ENCODE measurements around the gene MSRB3.
"Not testable (repeated sequence)": the region's sequence is repeated elsewhere in the genome, so short reads cannot be mapped to it uniquely, and the experiment has no call there.

MSRB3 gene

GRCh38 chr12:65444996-65445395, 166.5 kb downstream of the MSRB3 start:
- in situ Hi-C loops (cut with MboI; ENCODE audit: low sequenced_read_pairs), result no loop called here

- in situ Hi-C loops (cut with MboI; ENCODE audit: low sequenced_read_pairs), result no loop called here
Measured at GRCh38 chr12:65446901-65447300, 168.4 kb downstream of the MSRB3 start.

- in situ Hi-C loops (cut with MboI; ENCODE audit: low sequenced_read_pairs), result no loop called here
Measured at GRCh38 chr12:65449400-65449799, 170.9 kb downstream of the MSRB3 start.

- in situ Hi-C loops (cut with MboI; ENCODE audit: low sequenced_read_pairs), result no loop called here
Measured at GRCh38 chr12:65450625-65451024, 172.1 kb downstream of the MSRB3 start.

GRCh38 chr12:65454115-65454787, 175.8 kb downstream of the MSRB3 start:
- in situ Hi-C loops (cut with MboI; ENCODE audit: low sequenced_read_pairs), result no loop called here

DNA sequence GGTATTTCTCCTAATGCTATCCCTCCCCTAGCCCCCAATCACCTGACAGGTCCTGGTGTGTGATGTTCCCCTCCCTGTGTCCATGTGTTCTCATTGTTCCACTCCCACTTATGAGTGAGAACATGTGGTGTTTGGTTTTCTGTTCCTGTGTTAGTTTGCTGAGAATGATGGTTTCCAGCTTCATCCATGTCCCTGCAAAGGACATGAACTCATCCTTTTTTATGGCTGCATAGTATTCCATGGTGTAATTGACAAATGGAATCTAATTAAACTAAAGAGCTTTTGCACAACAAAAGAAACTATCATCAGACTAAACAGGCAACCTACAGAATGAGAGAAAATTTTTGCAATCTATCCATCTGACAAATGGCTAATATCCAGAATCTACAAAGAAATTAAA, 178.9 kb downstream of the MSRB3 start:
- in situ Hi-C loops (cut with MboI; ENCODE audit: low sequenced_read_pairs), result not testable (repeated sequence)

DNA sequence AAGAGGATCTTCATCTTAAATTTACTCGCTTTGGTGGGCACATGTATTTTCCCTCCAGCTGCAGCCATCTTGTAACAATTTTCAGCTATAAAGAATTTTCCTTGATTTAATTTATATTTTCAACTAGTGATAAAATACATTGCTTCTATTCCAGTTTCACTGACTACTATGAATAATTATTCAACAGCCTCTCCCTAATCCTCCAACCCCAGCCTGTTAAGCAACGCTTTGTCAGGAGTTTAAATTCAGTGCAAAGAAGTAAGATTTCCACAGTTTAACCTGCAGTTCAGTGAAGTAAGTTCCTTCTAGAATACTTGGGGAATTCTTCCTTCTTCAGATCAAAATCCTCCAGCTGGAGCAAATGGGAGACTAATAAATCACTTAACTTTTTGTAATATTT, 180.2 kb downstream of the MSRB3 start:
- in situ Hi-C loops (cut with MboI; ENCODE audit: low sequenced_read_pairs), result no loop called here

DNA sequence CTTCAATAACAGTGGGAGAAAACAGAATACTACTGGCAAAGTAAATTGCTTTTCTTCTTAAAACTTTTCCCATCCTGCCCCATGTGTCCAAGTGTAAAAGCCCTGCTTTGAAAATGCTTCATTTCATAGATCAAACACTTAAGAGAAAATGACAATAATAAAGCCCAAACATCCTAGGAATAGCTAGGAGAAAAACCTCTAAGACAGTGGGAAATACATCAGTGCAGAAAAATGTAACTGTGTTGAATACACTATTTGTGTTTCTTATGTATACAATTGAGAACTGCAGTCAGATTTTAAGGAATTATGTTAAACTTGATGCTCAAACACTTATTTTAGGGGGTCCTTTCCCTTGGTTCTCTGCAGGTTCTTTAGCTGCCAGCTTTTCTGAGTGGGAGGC, 181.1 kb downstream of the MSRB3 start:
- in situ Hi-C loops (cut with MboI; ENCODE audit: low sequenced_read_pairs), result no loop called here

- in situ Hi-C loops (cut with MboI; ENCODE audit: low sequenced_read_pairs), result no loop called here
Measured at GRCh38 chr12:65460063-65460462, 181.6 kb downstream of the MSRB3 start.

DNA sequence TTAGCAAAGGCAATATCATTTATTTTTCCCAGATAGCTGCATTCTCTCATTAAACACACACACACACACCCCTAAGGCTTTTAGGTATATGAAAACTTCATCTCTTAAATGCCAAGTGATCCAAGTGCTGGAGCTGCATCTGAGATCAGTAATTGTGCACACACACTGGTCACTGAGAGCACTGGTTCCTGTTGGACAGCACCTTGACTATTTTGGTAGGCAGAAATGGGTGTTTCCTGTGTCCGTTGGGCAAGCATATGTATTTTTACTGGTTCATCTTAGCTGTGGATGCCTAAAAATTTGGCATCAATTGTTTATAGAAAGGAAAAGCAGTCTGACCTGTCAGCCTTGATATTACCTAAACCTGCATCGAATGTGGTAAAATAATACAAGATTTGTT, 182.5 kb downstream of the MSRB3 start:
- in situ Hi-C loops (cut with MboI; ENCODE audit: low sequenced_read_pairs), result no loop called here

DNA sequence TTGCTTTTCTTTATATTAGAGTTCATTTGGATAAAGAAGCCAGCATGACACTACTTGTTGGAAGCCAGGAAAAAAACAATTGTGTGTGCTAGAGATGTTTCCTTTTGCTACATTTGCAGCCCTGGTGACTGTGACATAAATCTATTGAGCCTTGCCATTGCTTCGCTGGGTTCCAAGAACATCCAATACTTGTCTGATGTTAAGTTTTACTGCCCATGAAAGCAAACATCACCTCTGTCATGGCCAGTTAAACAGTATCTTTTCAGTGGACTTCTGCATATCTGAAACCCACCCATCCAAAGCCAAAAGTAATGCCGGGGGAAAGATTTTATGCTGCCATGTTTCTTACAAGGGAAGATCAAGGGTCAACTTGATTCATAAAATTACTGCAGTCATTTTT, 184.0 kb downstream of the MSRB3 start:
- in situ Hi-C loops (cut with MboI; ENCODE audit: low sequenced_read_pairs), result no loop called here

DNA sequence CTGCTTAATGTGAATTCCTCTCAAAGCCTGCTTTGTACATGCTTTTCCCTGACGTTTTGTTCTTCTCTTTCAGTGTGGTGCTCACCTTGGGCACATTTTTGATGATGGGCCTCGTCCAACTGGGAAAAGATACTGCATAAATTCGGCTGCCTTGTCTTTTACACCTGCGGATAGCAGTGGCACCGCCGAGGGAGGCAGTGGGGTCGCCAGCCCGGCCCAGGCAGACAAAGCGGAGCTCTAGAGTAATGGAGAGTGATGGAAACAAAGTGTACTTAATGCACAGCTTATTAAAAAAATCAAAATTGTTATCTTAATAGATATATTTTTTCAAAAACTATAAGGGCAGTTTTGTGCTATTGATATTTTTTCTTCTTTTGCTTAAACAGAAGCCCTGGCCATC, 184.6 kb downstream of the MSRB3 start:
- in situ Hi-C loops (cut with MboI; ENCODE audit: low sequenced_read_pairs), result no loop called here

DNA sequence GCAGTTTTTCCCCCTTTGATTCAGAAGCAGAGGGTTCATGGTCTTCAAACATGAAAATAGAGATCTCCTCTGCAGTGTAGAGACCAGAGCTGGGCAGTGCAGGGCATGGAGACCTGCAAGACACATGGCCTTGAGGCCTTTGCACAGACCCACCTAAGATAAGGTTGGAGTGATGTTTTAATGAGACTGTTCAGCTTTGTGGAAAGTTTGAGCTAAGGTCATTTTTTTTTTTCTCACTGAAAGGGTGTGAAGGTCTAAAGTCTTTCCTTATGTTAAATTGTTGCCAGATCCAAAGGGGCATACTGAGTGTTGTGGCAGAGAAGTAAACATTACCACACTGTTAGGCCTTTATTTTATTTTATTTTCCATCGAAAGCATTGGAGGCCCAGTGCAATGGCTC, 185.1 kb downstream of the MSRB3 start:
- in situ Hi-C loops (cut with MboI; ENCODE audit: low sequenced_read_pairs), result no loop called here

GRCh38 chr12:65464930-65465329, 186.4 kb downstream of the MSRB3 start:
- in situ Hi-C loops (cut with MboI; ENCODE audit: low sequenced_read_pairs), result no loop called here

GRCh38 chr12:65465766-65466547, 187.5 kb downstream of the MSRB3 start:
- in situ Hi-C loops (cut with MboI; ENCODE audit: low sequenced_read_pairs), result no loop called here

DNA sequence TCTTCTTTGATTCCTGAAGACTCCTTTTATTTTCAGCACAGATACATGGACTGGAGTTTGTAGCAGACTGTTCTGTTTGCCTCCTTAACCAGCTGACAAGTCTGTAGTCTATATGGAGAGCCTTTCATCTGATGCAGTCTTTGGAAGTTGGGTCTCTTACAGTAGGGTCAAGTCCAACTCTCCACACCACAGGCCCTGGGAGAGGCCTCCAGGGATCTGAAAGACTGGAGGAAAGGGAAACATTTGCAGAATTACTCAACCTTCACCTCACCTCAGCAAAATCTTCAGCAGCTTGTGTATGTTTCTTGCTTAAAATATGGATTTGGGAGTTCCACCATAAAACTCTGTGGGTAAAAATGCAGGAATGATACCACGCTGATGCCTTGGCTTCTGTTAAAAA, 188.4 kb downstream of the MSRB3 start:
- in situ Hi-C loops (cut with MboI; ENCODE audit: low sequenced_read_pairs), result no loop called here

DNA sequence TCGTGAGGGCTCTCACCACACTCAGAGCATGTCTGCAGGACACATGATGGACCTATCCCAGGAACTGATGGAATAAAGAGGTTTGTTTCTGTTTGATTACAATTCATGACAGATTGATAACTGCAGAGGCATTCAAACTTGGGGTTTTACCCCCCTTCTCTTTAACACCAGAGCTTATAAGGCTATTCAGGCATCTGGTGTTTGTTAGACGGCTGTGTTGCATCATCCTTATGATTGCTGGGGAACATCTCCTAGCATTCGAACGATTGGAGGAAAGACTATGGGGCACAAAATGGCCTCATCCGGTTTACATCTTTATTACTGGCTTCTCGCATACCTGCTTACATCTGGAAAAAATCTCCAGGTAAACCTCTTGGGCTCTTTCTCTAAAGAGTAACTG, 191.8 kb downstream of the MSRB3 start:
- in situ Hi-C loops (cut with MboI; ENCODE audit: low sequenced_read_pairs), result no loop called here

DNA sequence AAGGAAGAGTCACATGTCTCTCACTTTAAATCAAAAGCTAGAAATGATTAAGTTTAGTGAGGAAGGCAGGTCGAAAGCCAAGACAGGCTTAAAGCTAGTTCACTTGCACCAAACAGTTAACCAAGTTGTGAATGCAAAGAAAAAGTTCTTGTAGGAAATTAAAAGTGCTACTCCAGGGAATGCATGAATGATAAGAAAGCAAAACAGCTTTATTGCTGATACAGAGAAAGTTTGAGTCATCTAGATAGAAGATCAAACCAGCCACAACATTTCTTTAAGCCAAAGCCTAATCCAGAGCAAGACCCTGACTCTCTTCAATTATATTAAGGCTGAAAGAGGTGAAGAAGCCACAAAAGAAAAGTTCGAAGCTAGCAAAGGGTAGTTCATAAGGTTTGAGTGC, 193.6 kb downstream of the MSRB3 start:
- in situ Hi-C loops (cut with MboI; ENCODE audit: low sequenced_read_pairs), result no loop called here

DNA sequence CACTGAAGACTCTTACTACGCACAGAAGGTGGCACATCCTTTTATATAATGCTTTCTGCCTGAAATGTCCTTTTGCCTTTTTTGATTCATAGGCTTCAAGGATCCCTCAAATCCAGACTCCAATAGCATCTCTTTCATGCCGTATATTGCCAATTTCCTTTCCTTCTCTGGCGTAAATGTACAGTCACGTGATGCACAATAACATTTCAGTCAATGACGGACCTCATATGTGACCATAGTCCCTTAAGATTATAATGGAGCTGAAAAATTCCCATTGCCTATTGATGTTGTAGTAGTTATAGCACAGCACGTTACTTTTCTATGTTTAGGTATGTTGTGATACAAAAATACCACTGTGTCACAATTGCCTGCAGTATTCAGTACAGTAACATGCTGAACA, 196.3 kb downstream of the MSRB3 start:
- in situ Hi-C loops (cut with MboI; ENCODE audit: low sequenced_read_pairs), result no loop called here

GRCh38 chr12:65477721-65478120, 199.2 kb downstream of the MSRB3 start:
- in situ Hi-C loops (cut with MboI; ENCODE audit: low sequenced_read_pairs), result no loop called here

GRCh38 chr12:65483891-65484516, 205.5 kb downstream of the MSRB3 start:
- in situ Hi-C loops (cut with MboI; ENCODE audit: low sequenced_read_pairs), result not testable (repeated sequence)

GRCh38 chr12:65488197-65488596, 209.7 kb downstream of the MSRB3 start:
- in situ Hi-C loops (cut with MboI; ENCODE audit: low sequenced_read_pairs), result no loop called here
